Measurements from ENCODE around the gene LRBA. TPM values are rescaled to one million over a fixed set of nuclear protein-coding genes. Genes with fewer than 3 reads are reported as not detected.

The LRBA gene
- total RNA-seq, 4 donors from 2014 or later = 28.0 to 51.5 (median 30.9) TPM

DNA sequence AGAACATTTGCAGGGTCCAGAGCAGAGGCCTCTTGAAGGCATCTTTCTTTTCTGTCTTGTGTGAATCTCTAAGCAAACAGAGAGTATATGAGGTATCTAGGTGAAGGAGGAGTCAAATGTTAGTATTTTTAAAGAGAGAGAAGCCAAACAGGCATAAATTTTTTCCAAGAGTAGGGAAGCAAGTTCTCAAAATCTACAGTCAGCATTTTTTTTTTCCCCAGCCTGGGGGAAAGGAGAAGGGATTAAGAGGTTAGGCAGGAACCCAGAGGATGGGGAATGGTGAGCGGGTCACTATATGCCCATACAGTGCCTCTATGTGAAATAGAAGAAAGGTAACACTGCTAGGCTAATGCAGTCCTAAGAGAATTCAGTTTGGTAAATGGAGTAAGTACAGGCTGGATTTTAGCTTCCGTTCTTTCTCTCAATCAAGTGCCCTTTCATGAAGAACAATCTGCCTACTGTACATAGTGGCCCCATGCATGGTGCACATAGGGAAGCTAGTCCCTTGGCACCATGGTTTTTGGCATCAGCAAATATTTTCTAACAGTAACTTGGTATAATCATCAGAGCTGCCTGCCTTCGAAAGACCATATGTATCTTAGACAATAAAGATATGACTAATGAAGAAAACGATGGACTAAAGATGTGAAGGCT is 596.2 kb downstream of the LRBA start:
- TF ChIP-seq, protein P1, sequence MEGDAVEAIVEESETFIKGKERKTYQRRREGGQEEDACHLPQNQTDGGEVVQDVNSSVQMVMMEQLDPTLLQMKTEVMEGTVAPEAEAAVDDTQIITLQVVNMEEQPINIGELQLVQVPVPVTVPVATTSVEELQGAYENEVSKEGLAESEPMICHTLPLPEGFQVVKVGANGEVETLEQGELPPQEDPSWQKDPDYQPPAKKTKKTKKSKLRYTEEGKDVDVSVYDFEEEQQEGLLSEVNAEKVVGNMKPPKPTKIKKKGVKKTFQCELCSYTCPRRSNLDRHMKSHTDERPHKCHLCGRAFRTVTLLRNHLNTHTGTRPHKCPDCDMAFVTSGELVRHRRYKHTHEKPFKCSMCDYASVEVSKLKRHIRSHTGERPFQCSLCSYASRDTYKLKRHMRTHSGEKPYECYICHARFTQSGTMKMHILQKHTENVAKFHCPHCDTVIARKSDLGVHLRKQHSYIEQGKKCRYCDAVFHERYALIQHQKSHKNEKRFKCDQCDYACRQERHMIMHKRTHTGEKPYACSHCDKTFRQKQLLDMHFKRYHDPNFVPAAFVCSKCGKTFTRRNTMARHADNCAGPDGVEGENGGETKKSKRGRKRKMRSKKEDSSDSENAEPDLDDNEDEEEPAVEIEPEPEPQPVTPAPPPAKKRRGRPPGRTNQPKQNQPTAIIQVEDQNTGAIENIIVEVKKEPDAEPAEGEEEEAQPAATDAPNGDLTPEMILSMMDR (IDR thresholded peaks at IDR 0.05) = no peak
- ATAC-seq (ENCODE audit: low FRiP score) = no peak

DNA sequence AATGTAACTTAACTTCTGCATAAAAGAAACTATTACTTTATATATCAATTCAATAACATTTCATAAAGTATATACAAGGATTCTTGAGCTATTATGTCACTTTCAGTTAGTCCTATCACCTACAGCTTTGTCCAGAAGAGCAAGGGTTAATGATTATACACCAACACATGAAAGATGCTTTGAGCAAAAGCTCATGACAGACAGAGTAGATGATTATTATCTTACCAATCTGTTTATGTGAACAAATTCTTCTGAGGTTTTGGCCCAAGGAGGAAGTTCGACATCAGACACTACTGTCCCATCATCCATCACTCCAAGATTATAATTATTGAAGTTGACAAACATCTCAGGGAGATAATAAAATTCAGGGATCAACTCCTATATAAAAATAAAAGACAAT is 599.9 kb downstream of the LRBA start:
- DNase-seq (ENCODE audit: low spot score) (no peak), ATAC-seq (ENCODE audit: low FRiP score) (no peak)
- TF ChIP-seq, protein P1 (IDR thresholded peaks at IDR 0.05) = no peak

More for the DNA sequence above, 596.2 kb downstream of the LRBA start:
- DNase-seq (ENCODE audit: low spot score) = no peak

DNA sequence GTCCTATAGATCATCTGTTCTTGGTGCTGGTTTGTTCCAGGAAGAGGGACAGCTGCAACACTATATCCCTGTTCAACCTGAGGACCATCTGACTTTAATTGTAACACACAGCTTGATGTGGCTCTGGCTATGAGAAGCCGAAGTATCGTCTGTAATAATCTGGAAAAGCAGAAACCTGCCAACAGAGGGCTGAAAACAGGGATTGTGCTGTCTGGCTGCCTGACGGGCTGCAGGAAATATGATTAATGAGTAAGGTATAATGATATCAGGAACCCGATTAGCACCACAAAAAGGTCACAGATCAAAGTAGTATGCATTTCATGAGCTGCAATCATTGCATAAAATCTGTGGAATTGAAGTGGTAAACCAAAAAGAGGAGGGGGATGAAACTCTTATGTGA is 603.6 kb downstream of the LRBA start:
- ATAC-seq (ENCODE audit: low FRiP score) (no peak), DNase-seq (ENCODE audit: low spot score) (no peak)
- TF ChIP-seq, protein P1 (IDR thresholded peaks at IDR 0.05) = no peak

DNA sequence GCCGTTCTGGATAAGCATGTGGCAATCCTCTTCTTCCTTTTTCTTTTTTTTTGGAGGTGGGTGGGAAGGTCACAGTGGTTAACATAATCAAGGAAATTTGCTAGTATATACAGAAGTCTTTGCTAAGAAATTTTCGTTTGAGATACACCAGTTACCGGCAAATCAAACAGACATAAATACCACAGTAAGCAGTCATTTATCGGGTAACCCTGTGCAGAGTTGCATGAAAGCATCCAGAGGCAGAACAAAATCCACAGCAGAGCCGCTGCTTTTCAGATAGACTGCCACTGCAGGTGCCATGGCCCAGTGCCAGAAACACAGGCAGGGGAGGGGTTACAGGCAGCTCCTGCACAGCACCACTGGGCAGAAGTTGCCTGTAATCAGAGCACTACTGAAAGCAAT is 612.2 kb downstream of the LRBA start:
- TF ChIP-seq, protein P1 (IDR thresholded peaks at IDR 0.05) = no peak
- DNase-seq (ENCODE audit: low spot score) (no peak), ATAC-seq (ENCODE audit: low FRiP score) (no peak)

DNA sequence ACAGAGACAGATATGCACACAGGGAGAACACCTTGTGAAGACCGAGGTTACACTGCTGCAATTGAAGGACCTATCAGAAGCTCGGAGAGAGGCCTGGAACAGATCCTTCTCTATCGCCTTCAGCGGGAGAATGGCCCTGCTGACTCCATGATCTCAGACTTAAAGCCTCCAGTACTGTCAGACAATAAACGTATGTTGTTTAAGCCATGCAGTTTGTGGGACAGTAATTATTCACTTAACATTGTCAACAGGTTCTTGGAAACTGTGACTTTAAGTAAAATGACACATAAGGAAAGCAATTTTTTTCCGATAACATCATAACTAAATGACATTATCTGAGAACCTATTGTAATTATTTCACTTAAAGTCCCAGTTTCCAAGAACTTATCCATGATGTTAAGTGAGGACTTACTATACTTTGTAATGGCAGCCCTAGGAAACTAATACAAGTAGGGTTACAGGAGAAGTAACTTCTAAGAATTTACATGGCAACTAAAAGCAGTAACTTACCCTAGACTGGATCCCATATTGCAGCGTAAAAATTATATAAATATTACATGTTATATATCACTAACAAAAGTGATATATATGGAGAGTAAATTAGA is 613.9 kb downstream of the LRBA start:
- no peak for ATAC-seq (ENCODE audit: low FRiP score)
- no peak for DNase-seq (ENCODE audit: low spot score)
- TF ChIP-seq, protein P1 (IDR thresholded peaks at IDR 0.05) = no peak

DNA sequence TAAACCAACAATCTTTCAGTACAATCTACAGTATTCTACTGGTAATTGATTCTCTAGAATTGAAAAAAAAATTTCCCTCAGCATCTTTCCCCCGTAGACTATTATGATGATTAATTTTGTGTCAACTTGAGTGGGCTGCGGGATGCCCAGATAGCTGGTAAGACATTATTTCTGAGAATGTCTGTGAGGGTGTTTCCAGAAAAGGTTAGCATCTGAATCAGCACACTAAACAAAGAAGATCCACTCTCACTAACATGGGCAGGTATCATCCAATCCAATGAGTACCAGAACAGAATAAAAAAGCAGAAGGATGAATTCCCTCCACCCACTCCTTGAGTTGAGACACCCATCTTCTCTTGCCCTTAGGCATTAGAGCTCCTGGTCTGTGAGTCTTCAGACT is 619.2 kb downstream of the LRBA start:
- TF ChIP-seq, protein P1 (IDR thresholded peaks at IDR 0.05) = no peak
- no peak for DNase-seq (ENCODE audit: low spot score)
- no peak for ATAC-seq (ENCODE audit: low FRiP score)

DNA sequence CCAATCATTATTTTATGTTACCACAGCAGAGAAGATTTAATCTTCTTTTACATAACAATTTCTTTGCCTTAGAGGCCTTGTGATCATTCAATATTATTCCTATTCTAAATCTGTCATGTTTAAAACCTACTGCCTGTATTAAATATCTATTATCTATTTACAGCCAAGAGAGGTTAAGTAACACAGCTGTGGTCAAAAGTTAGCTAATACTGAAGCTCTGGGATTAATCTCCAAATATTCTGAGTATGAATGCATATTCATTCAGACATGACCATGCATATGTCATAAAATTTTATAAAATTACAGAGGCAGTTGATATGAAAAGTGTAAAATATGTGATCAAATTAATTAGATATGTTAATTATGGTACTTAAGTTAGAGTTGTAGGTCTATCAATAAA is 621.0 kb downstream of the LRBA start:
- TF ChIP-seq, protein P1 (IDR thresholded peaks at IDR 0.05) = no peak
- no peak for ATAC-seq (ENCODE audit: low FRiP score)
- no peak for DNase-seq (ENCODE audit: low spot score)
